MCF 10A (cell line): ENCODE data around the gene IRF1. TPM values are rescaled to one million over a fixed set of nuclear protein-coding genes. Genes with fewer than 3 reads are reported as not detected.
A peak's percentile ranks its signal among the peaks of the same experiment; 100 is the strongest.
"Not testable (repeated sequence)": the region's sequence is repeated elsewhere in the genome, so short reads cannot be mapped to it uniquely, and the experiment has no call there.

Experiments
- BruUV-seq: library from RNA; stranded (reverse); fragments of 400-500 nt; replicated peaks from 2 replicates; lab custom pipeline; 2021; lab: Mats Ljungman, UMichigan
- CTCF ChIA-PET: fragments of 300-600 bp; sonication (Branson Sonifier 250); formaldehyde crosslinking; extraction: SDS; loops from one replicate; lab custom pipeline; 2021; ENCODE audit warnings: antibody characterized with exemption, inconsistent platforms; lab: Yijun Ruan, JAX
- POLR2A ChIA-PET: fragments of 300-600, 350-650 bp; sonication (Branson Sonifier 250); formaldehyde crosslinking; extraction: SDS; loops from one replicate; lab custom pipeline; 2020; ENCODE audit warnings: antibody characterized with exemption, inconsistent platforms; lab: Yijun Ruan, JAX
- DNase-seq: peaks from one replicate; pipeline ENCODE4 v3.0.0-alpha.2; 2018; ENCODE audit not compliant: unreplicated experiment
- H3K27ac Mint-ChIP-seq: one replicate; pipeline ENCODE4 v1.8.0; 2022; ENCODE audit warnings: mild to moderate bottlenecking, low read depth, mixed read lengths; ENCODE audit not compliant: unreplicated experiment
- H3K27me3 Mint-ChIP-seq: one replicate; pipeline ENCODE4 v1.8.0; 2022; ENCODE audit warnings: mixed read lengths; ENCODE audit not compliant: insufficient read depth, unreplicated experiment
- H3K36me3 Mint-ChIP-seq: one replicate; pipeline ENCODE4 v1.8.0; 2022; ENCODE audit warnings: mild to moderate bottlenecking, moderate library complexity, mixed read lengths; ENCODE audit not compliant: insufficient read depth, unreplicated experiment
- H3K4me1 Mint-ChIP-seq: one replicate; pipeline ENCODE4 v1.8.0; 2022; ENCODE audit warnings: mixed read lengths; ENCODE audit not compliant: insufficient read depth, unreplicated experiment
- H3K4me3 Mint-ChIP-seq: one replicate; pipeline ENCODE4 v1.8.0; 2022; ENCODE audit warnings: mild to moderate bottlenecking, moderate library complexity, mixed read lengths; ENCODE audit not compliant: unreplicated experiment
- H3K9me3 Mint-ChIP-seq: one replicate; pipeline ENCODE4 v1.8.0; 2022; ENCODE audit warnings: mixed read lengths; ENCODE audit not compliant: unreplicated experiment
- CTCF ChIP-seq: fragments of 200-600 bp; IDR thresholded peaks from one replicate; pipeline ENCODE4 v1.8.0; 2022; ENCODE audit warnings: antibody characterized with exemption, mild to moderate bottlenecking; ENCODE audit not compliant: unreplicated experiment
- intact Hi-C: fragments of 100-400 bp; cut with micrococcal nuclease; formaldehyde crosslinking; loops from 2 replicates; pipeline ENCODE4 v1.14.1; 2022
- total RNA-seq: library from RNA; stranded (reverse); gene quantifications from 2 replicates; pipeline ENCODE4 v1.2.3, GENCODE V29; 2022

Gene IRF1
- total RNA-seq, 1 experiment from 2014 or later = 18.7 TPM

DNA sequence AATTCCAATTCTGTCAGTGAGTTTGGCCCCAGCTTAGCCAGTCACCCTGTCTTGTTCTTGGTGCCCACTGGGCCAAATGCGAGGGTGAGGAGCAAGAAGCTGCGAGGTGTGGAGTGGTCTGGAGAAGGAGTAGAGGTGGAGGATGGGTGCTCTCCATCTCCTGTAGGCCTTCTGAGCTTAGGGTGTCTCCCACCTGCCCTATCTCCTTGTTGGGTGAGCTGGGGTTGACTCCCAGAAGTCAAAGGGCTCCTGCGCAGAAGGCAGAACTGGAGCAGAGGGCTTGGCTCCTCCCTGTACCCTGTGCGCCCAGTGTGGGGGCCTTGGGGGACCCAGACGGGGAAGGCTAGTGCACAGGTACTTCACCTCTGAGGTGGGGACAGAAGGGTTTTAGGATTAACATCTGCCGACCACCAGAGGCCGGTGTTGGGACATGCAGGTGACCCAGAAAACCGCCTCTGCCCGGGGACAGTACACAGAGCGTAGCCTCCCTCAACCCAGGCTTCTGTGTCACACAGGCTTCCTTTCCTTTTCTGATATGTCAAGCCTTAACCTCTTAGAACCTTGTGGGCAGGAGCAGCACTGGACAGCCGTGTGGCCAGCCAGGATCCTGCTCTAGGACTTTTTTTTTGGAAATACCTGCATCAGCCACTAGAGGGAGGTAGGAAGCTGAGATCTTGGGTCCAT is 35.9 kb upstream of the IRF1 start:
- H3K27ac Mint-ChIP-seq = no peak overlapping the region

GRCh38 chr5:132525299-132525724 is 34.7 kb upstream of the IRF1 start:
- no peak overlapping the region for H3K4me3 Mint-ChIP-seq
- no peak for DNase-seq

More for the DNA sequence above, 35.9 kb upstream of the IRF1 start:
- ChIA-PET POLR2A (interaction anchor here (0.8 to 1.2 kb wide), 5 partner anchors 16 to 77 kb away, joined by 3 to 4 read pairs (median 3); partner anchors contain the start of gene RAD50), CTCF (interaction anchor here (0.5 to 3.5 kb wide), 62 partner anchors 10 to 1504 kb away, joined by 3 to 54 read pairs (median 4); partner anchors contain the start of gene RAD50)
- Mint-ChIP-seq H3K9me3 (peaks cover 9% of the 10 kb centered on the region), H3K36me3 (no peaks in the 10 kb centered on the region), H3K4me1 (no peaks in the 10 kb centered on the region), H3K27me3 (peaks cover 23% of the 10 kb centered on the region), H3K4me3 (no peak overlapping the region)
- TF ChIP-seq CTCF = peak; percentile 96
- peak; percentile 83 for DNase-seq
- BruUV-seq = no TSS peak
- intact Hi-C loops = loop anchor here (1.0 kb wide), 4 partner anchors 188 to 357 kb away; partner anchors contain the start of genes GDF9 and UQCRQ

GRCh38 chr5:132524877-132525276 is 34.3 kb upstream of the IRF1 start:
- H3K36me3 Mint-ChIP-seq, intact Hi-C loops, H3K4me3 Mint-ChIP-seq, H3K27ac Mint-ChIP-seq, BruUV-seq, H3K4me1 Mint-ChIP-seq, DNase-seq: not testable (repeated sequence)
- ChIA-PET CTCF (interaction anchor here (1.2 to 3.2 kb wide), 4 partner anchors 18 to 246 kb away, joined by 3 to 29 read pairs (median 4); no protein-coding TSS in a partner anchor), POLR2A (interaction anchor here (0.7 kb wide), 1 partner anchor 1697 kb away, joined by 3 read pairs; no protein-coding TSS in a partner anchor)
- Mint-ChIP-seq H3K9me3 (peaks cover 16% of the 10 kb centered on the region), H3K27me3 (peaks cover 13% of the 10 kb centered on the region)

More at GRCh38 chr5:132525299-132525724, 34.7 kb upstream of the IRF1 start:
- Mint-ChIP-seq H3K9me3 (peaks cover 16% of the 10 kb centered on the region), H3K27ac (no peak overlapping the region), H3K36me3 (no peaks in the 10 kb centered on the region), H3K4me1 (no peaks in the 10 kb centered on the region), H3K27me3 (peaks cover 13% of the 10 kb centered on the region)
- POLR2A ChIA-PET = interaction anchor here (0.7 kb wide), 1 partner anchor 1696 kb away, joined by 3 read pairs; no protein-coding TSS in a partner anchor
- CTCF ChIA-PET = interaction anchor here (0.7 to 3.5 kb wide), 16 partner anchors 11 to 358 kb away, joined by 3 to 54 read pairs (median 7); no protein-coding TSS in a partner anchor
- BruUV-seq = no TSS peak
- intact Hi-C loops = no loop called here
- TF ChIP-seq CTCF = no peak

- H3K36me3 Mint-ChIP-seq, H3K4me1 Mint-ChIP-seq, intact Hi-C loops, DNase-seq, H3K27me3 Mint-ChIP-seq, BruUV-seq, H3K27ac Mint-ChIP-seq, POLR2A ChIA-PET, H3K4me3 Mint-ChIP-seq: not testable (repeated sequence)
- CTCF ChIA-PET = interaction anchor here (0.6 to 0.7 kb wide), 3 partner anchors 78 to 609 kb away, joined by 3 read pairs; no protein-coding TSS in a partner anchor
- peaks cover 16% of the 10 kb centered on the region for H3K9me3 Mint-ChIP-seq
Observed at GRCh38 chr5:132522067-132522466, 31.5 kb upstream of the IRF1 start.

- peaks cover 22% of the 10 kb centered on the region for H3K9me3 Mint-ChIP-seq
- DNase-seq, H3K4me1 Mint-ChIP-seq, H3K27ac Mint-ChIP-seq, intact Hi-C loops, H3K4me3 Mint-ChIP-seq, BruUV-seq, H3K27me3 Mint-ChIP-seq, POLR2A ChIA-PET, H3K36me3 Mint-ChIP-seq: not testable (repeated sequence)
- CTCF ChIA-PET = interaction anchor here (0.6 kb wide), 1 partner anchor 316 kb away, joined by 3 read pairs; no protein-coding TSS in a partner anchor
Observed at GRCh38 chr5:132513618-132514336, 23.2 kb upstream of the IRF1 start.
